H1 (cell line): ENCODE measurements around the gene STAG1. TPM values are rescaled to one million over a fixed set of nuclear protein-coding genes. Genes with fewer than 3 reads are reported as not detected.

ENCODE experiments used
- CTCF ChIA-PET: fragments of 300-600 bp; sonication (Branson Sonifier 250); formaldehyde crosslinking; loops from one replicate; lab custom pipeline; 2021; ENCODE audit not compliant: partially characterized antibody; lab: Charles Lee
- POLR2A ChIA-PET: fragments of 300-600 bp; sonication (Branson Sonifier 250); formaldehyde crosslinking; loops from one replicate; lab custom pipeline; 2021; ENCODE audit warnings: inconsistent platforms; ENCODE audit not compliant: partially characterized antibody; lab: Charles Lee
- DNase-seq, 2 experiments: peaks; one replicate each; pipeline versions ENCODE4 v3.0.0 to v3.0.0-alpha.2; 2010 to 2022; ENCODE audit warnings: low spot score in 2 of 2, low read depth in 1 of 2, mixed read lengths in 1 of 2
- FAIRE-seq: peaks from 2 replicates; lab custom pipeline; 2011; peaks lifted over from hg19 to GRCh38; lab: Jason Lieb, UNC
- H2AFZ ChIP-seq: 2 replicates; pipeline ENCODE4 v1.8.1; 2012; ENCODE audit warnings: low read length, inconsistent platforms
- H2AK5ac ChIP-seq: 2 replicates; pipeline ENCODE4 v1.6.1; 2013; ENCODE audit warnings: low read depth, low read length
- H2BK120ac ChIP-seq: replicated peaks from 2 replicates; pipeline ENCODE3; 2013; ENCODE audit warnings: low read depth, low read length, inconsistent platforms
- H2BK12ac ChIP-seq: 2 replicates; pipeline ENCODE4 v1.6.1; 2013; ENCODE audit warnings: low read depth, low read length
- H2BK15ac ChIP-seq: 2 replicates; pipeline ENCODE4 v1.6.1; 2013; ENCODE audit warnings: low read length
- H2BK20ac ChIP-seq: 2 replicates; pipeline ENCODE4 v1.6.1; 2013; ENCODE audit warnings: low read length
- H2BK5ac ChIP-seq: 2 replicates; pipeline ENCODE4 v1.6.1; 2013; ENCODE audit warnings: low read depth, low read length
- H3K14ac ChIP-seq: 2 replicates; pipeline ENCODE4 v1.6.1; 2013; ENCODE audit warnings: inconsistent platforms; ENCODE audit not compliant: insufficient read length
- H3K18ac ChIP-seq: 2 replicates; pipeline ENCODE4 v1.6.1; 2013; ENCODE audit warnings: low read length; ENCODE audit errors: extremely low read depth
- H3K23ac ChIP-seq: 2 replicates; pipeline ENCODE4 v1.6.1; 2013; ENCODE audit warnings: inconsistent platforms; ENCODE audit not compliant: insufficient read length
- H3K23me2 ChIP-seq: 2 replicates; pipeline ENCODE4 v1.6.1; 2013; ENCODE audit warnings: low read depth, low read length
- H3K27ac ChIP-seq: 2 replicates; pipeline ENCODE4 v1.6.1; 2011; ENCODE audit warnings: low read depth, low read length, inconsistent platforms
- H3K27me3 ChIP-seq, 4 experiments: replicated peaks in 1 of 4; 1 replicate in 1 of 4; 2 replicates in 3 of 4; pipeline versions ENCODE4 v1.6.1 to v1.8.1; 2011 to 2013; ENCODE audit warnings: low read length in 3 of 4, mild to moderate bottlenecking in 3 of 4, inconsistent platforms in 2 of 4, mixed read lengths in 2 of 4, moderate library complexity in 1 of 4; ENCODE audit not compliant: control insufficient read depth in 3 of 4, insufficient read depth in 3 of 4; ENCODE audit errors: extremely low read depth in 1 of 4
- H3K36me3 ChIP-seq, 4 experiments: 2 replicates each; pipeline versions ENCODE4 v1.6.1 to v1.8.1; 2011 to 2013; ENCODE audit warnings: mild to moderate bottlenecking in 4 of 4, low read length in 3 of 4, moderate library complexity in 2 of 4, control low read depth in 1 of 4, inconsistent platforms in 1 of 4; ENCODE audit not compliant: insufficient read depth in 4 of 4, control insufficient read depth in 2 of 4
- H3K4ac ChIP-seq: replicated peaks from 2 replicates; pipeline ENCODE3; 2013; ENCODE audit warnings: low read length, low read depth, mixed read lengths, inconsistent platforms; ENCODE audit not compliant: insufficient read length
- H3K4me1 ChIP-seq, 4 experiments: replicated peaks in 1 of 4; 1 replicate in 1 of 4; 2 replicates in 3 of 4; pipeline versions ENCODE4 v1.6.1 to v1.8.1; 2011 to 2013; ENCODE audit warnings: low read length in 3 of 4, inconsistent platforms in 2 of 4, mixed read lengths in 1 of 4; ENCODE audit not compliant: insufficient read depth in 4 of 4, control insufficient read depth in 3 of 4
- H3K4me2 ChIP-seq, 2 experiments: 2 replicates each; pipeline versions ENCODE4 v1.6.1 to v1.8.1; 2011 to 2013; ENCODE audit warnings: low read depth in 2 of 2, low read length in 2 of 2, control low read depth in 1 of 2, inconsistent platforms in 1 of 2, mild to moderate bottlenecking in 1 of 2; ENCODE audit not compliant: insufficient read depth in 1 of 2
- H3K4me3 ChIP-seq, 4 experiments: fragments of 200-600, 300-600 bp in 1 of 4; sonication (generic), shearing (Covaris generic), sonication (Bioruptor Twin) in 1 of 4; 2 replicates each; pipeline versions ENCODE4 v1.5.1 to v1.8.1; 2011 to 2016; ENCODE audit warnings: low read length in 4 of 4, low read depth in 3 of 4, control low read depth in 2 of 4, inconsistent platforms in 2 of 4, mild to moderate bottlenecking in 2 of 4, mixed read lengths in 1 of 4, moderate library complexity in 1 of 4; ENCODE audit not compliant: insufficient read depth in 2 of 4; ENCODE audit errors: extremely low read depth in 1 of 4
- H3K56ac ChIP-seq: replicated peaks from 2 replicates; pipeline ENCODE3; 2013; ENCODE audit warnings: low read depth, mild to moderate bottlenecking, mixed read lengths, low read length, inconsistent platforms; ENCODE audit not compliant: insufficient read length
- H3K79me1 ChIP-seq: 2 replicates; pipeline ENCODE4 v1.6.1; 2013; ENCODE audit warnings: low read depth, low read length, control low read depth
- H3K79me2 ChIP-seq, 2 experiments: 2 replicates each; pipeline versions ENCODE4 v1.6.1 to v1.8.1; 2012 to 2013; ENCODE audit warnings: low read length in 2 of 2, mild to moderate bottlenecking in 2 of 2, inconsistent platforms in 1 of 2; ENCODE audit not compliant: insufficient read depth in 2 of 2, control insufficient read depth in 1 of 2
- H3K9ac ChIP-seq, 4 experiments: replicated peaks in 1 of 4; 1 replicate in 1 of 4; 2 replicates in 3 of 4; pipeline versions ENCODE4 v1.6.1 to v1.8.1; 2011 to 2013; ENCODE audit warnings: low read depth in 3 of 4, low read length in 3 of 4, control low read depth in 2 of 4, mild to moderate bottlenecking in 2 of 4, moderate library complexity in 2 of 4, inconsistent platforms in 1 of 4; ENCODE audit errors: extremely low read depth in 1 of 4
- H3K9me3 ChIP-seq, 2 experiments: 2 replicates each; pipeline versions ENCODE4 v1.6.1 to v1.8.1; 2012 to 2013; ENCODE audit warnings: mild to moderate bottlenecking in 2 of 2, moderate library complexity in 2 of 2, control low read depth in 1 of 2, inconsistent platforms in 1 of 2, low read depth in 1 of 2, low read length in 1 of 2, mixed read lengths in 1 of 2; ENCODE audit not compliant: insufficient read depth in 2 of 2
- H4K20me1 ChIP-seq, 2 experiments: replicated peaks in 1 of 2; 2 replicates each; pipeline versions ENCODE3 to v1.8.1; 2011 to 2013; ENCODE audit warnings: inconsistent platforms in 2 of 2, low read length in 2 of 2, mild to moderate bottlenecking in 1 of 2; ENCODE audit not compliant: insufficient read depth in 2 of 2, control insufficient read depth in 1 of 2
- H4K5ac ChIP-seq: 2 replicates; pipeline ENCODE4 v1.6.1; 2013; ENCODE audit warnings: low read length, low read depth, mixed read lengths, inconsistent platforms; ENCODE audit not compliant: insufficient read length
- H4K8ac ChIP-seq: 2 replicates; pipeline ENCODE4 v1.8.0; 2013; ENCODE audit warnings: mild to moderate bottlenecking, moderate library complexity, low read length, inconsistent platforms; ENCODE audit not compliant: insufficient read depth; ENCODE audit errors: extremely low read depth
- H4K91ac ChIP-seq: replicated peaks from 2 replicates; pipeline ENCODE3; 2013; ENCODE audit warnings: low read length, mixed read lengths, inconsistent platforms; ENCODE audit not compliant: insufficient read length
- HDAC2 ChIP-seq, 2 experiments: fragments of 300-600 bp in 1 of 2; sonication (generic) in 1 of 2; IDR thresholded peaks; 2 replicates each; pipeline ENCODE4 v1.6.1; 2011 to 2012; ENCODE audit warnings: low read depth in 2 of 2, low read length in 2 of 2, mild to moderate bottlenecking in 2 of 2, moderate library complexity in 2 of 2, borderline replicate concordance in 1 of 2, inconsistent platforms in 1 of 2
- JUN ChIP-seq: IDR thresholded peaks from 2 replicates; pipeline ENCODE4 v1.6.1; 2011; ENCODE audit warnings: low read depth, mild to moderate bottlenecking, improper control_type of control experiment, low read length
- KDM1A ChIP-seq: fragments of 200-600, 300-600 bp; sonication (generic); IDR thresholded peaks from 2 replicates; pipeline ENCODE4 v1.7.1; 2016; ENCODE audit warnings: mild to moderate bottlenecking, low read length, borderline replicate concordance
- KDM4A ChIP-seq: IDR thresholded peaks from one replicate; pipeline ENCODE4 v1.7.1; 2012; ENCODE audit warnings: low read depth, mild to moderate bottlenecking, moderate library complexity, low read length, inconsistent platforms; ENCODE audit not compliant: severe bottlenecking
- KDM5A ChIP-seq: fragments of 200-600 bp; IDR thresholded peaks from 2 replicates; pipeline ENCODE4 v1.7.1; 2012; ENCODE audit warnings: mild to moderate bottlenecking, low read length, inconsistent platforms, mixed read lengths
- RAD21 ChIP-seq, 2 experiments: IDR thresholded peaks in 1 of 2; conservative IDR thresholded peaks in 1 of 2; 2 replicates each; pipeline ENCODE4 v1.6.1; 2011; ENCODE audit warnings: low read depth in 2 of 2, low read length in 2 of 2, improper control_type of control experiment in 1 of 2, inconsistent platforms in 1 of 2, mild to moderate bottlenecking in 1 of 2, moderate library complexity in 1 of 2
- RBBP5 ChIP-seq: IDR thresholded peaks from 2 replicates; pipeline ENCODE4 v1.7.1; 2012; ENCODE audit warnings: low read depth, mild to moderate bottlenecking, inconsistent platforms, low read length, moderate library complexity, borderline replicate concordance
- RFX5 ChIP-seq: IDR thresholded peaks from 2 replicates; pipeline ENCODE4 v1.6.1; 2011; ENCODE audit warnings: low read depth, low read length, improper control_type of control experiment, borderline replicate concordance
- SAP30 ChIP-seq: fragments of 300-600 bp; sonication (generic); IDR thresholded peaks from 2 replicates; pipeline ENCODE4 v1.7.1; 2012; ENCODE audit warnings: low read length, moderate library complexity, mild to moderate bottlenecking, inconsistent platforms; ENCODE audit not compliant: insufficient read depth, insufficient replicate concordance
- SIX5 ChIP-seq: IDR thresholded peaks from 2 replicates; pipeline ENCODE4 v1.6.1; 2011; ENCODE audit warnings: mild to moderate bottlenecking, low read depth, low read length
- SP2 ChIP-seq: IDR thresholded peaks from 2 replicates; pipeline ENCODE4 v1.6.1; 2012; ENCODE audit warnings: mild to moderate bottlenecking, low read length, inconsistent platforms
- TBP ChIP-seq: IDR thresholded peaks from 2 replicates; pipeline ENCODE4 v1.6.1; 2011; ENCODE audit warnings: low read depth, low read length, improper control_type of control experiment
- WGBS, 2 experiments: shearing (Covaris generic) in 1 of 2; methylation state at CpG; one replicate each; pipeline versions ENCODE4 v1.1.6 to v1.1.7; 2013 to 2015; ENCODE audit warnings: low lambda C conversion rate in 2 of 2, mixed read lengths in 2 of 2, inconsistent platforms in 1 of 2, low coverage in 1 of 2, missing lambda C conversion rate in 1 of 2; ENCODE audit not compliant: insufficient replicate concordance in 2 of 2, insufficient coverage in 1 of 2, insufficient read length in 1 of 2; ENCODE audit errors: extremely low coverage in 1 of 2, missing lambda C conversion rate in 1 of 2; 5-methylcytosine and 5-hydroxymethylcytosine counted together
- polyA plus RNA-seq, 7 experiments: library from polyadenylated mRNA; depleted of rRNA in 3 of 7; stranded (reverse) in 5 of 7; unstranded in 2 of 7; fragments of >200 nt in 5 of 7; fragments of 200-250 nt in 2 of 7; gene quantifications; 1 replicate in 5 of 7; 2 replicates in 1 of 7; 4 replicates in 1 of 7; pipeline versions ENCODE4 v1.2.1 to v1.2.3, GENCODE V29; 2011 to 2013; ENCODE audit warnings: missing spikeins in 2 of 7, mixed read lengths in 2 of 7
- total RNA-seq: library from RNA; stranded (reverse); fragmentation: NEBNext Ultra II Directional; extraction: Animal tissue kit (Norgen Biotek cat#: 25700); gene quantifications from 2 replicates; pipeline ENCODE4 v1.2.1, GENCODE V29; 2021
- TF ChIP-seq, protein P1 (sequence below): IDR thresholded peaks from 2 replicates; pipeline ENCODE4 v1.6.1; 2012; ENCODE audit warnings: inconsistent platforms

Gene STAG1
- total and polyA plus RNA-seq, 2 of the 8 experiments (the other 6 are each of a cell fraction or from before 2014, with no cell fraction given) = 4.6 to 23.4 TPM

GRCh38 chr3:136465296-136465695 lies 286.9 kb downstream of the STAG1 start:
- Histone ChIP-seq H3K14ac (no peak overlapping the region), H3K4me2 (no peak overlapping the region), H4K5ac (no peak overlapping the region), H3K4me1 (no peaks in the 10 kb centered on the region), H3K18ac (no peak overlapping the region), H2AFZ (no peak overlapping the region), H2BK5ac (no peak overlapping the region), H3K79me1 (no peaks in the 10 kb centered on the region), H3K9me3 (no peaks in the 10 kb centered on the region), H4K20me1 (no peaks in the 10 kb centered on the region), H3K9ac (no peak overlapping the region), H2AK5ac (no peak overlapping the region), H3K4ac (no peak overlapping the region), H2BK20ac (no peak overlapping the region), H3K27me3 (no peaks in the 10 kb centered on the region), H3K4me3 (no peak overlapping the region), H2BK12ac (no peak overlapping the region), H2BK15ac (no peak overlapping the region), H3K56ac (no peak overlapping the region), H3K79me2 (no peaks in the 10 kb centered on the region), H4K91ac (no peak overlapping the region), H4K8ac (no peak overlapping the region), H3K27ac (no peak overlapping the region), H3K23ac (no peak overlapping the region), H3K36me3 (no peaks in the 10 kb centered on the region), H3K23me2 (no peaks in the 10 kb centered on the region), H2BK120ac (no peak overlapping the region)
- POLR2A ChIA-PET = interaction anchor here (1.1 kb wide), 1 partner anchor 9 kb away, joined by 3 read pairs; no protein-coding TSS in a partner anchor
- 75% methylated on average over 4 of the region's 5 CpGs; no CpG with 5 or more reads in 1 of the 2 experiments for WGBS, 2 experiments
- FAIRE-seq = no peak
- no peak for DNase-seq
- CTCF ChIA-PET = interaction anchor here (0.5 to 1.5 kb wide), 5 partner anchors 30 to 1826 kb away, joined by 3 to 5 read pairs (median 4); partner anchors contain the start of gene STAG1
- TF ChIP-seq, protein P1, sequence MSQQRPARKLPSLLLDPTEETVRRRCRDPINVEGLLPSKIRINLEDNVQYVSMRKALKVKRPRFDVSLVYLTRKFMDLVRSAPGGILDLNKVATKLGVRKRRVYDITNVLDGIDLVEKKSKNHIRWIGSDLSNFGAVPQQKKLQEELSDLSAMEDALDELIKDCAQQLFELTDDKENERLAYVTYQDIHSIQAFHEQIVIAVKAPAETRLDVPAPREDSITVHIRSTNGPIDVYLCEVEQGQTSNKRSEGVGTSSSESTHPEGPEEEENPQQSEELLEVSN = no peak
- TF ChIP-seq RBBP5 = no peak
- TF ChIP-seq SAP30 = no peak
- TF ChIP-seq HDAC2 (IDR thresholded peaks at IDR 0.05; ENCODE audit: borderline replicate concordance in 1 of 2, low read depth in 2 of 2, low read length in 2 of 2) = no peak
- no peak for TF ChIP-seq JUN
- no peak for TF ChIP-seq SIX5
- TF ChIP-seq TBP = no peak
- TF ChIP-seq KDM1A = no peak
- no peak for TF ChIP-seq RAD21 (IDR thresholded peaks at IDR 0.05 in 1 of 2, conservative IDR thresholded peaks at IDR 0.05 in 1 of 2; ENCODE audit: low read depth in 2 of 2, low read length in 2 of 2)
- TF ChIP-seq KDM5A = no peak
- no peak for TF ChIP-seq RFX5
- TF ChIP-seq SP2 = no peak
- no peak for TF ChIP-seq KDM4A
